Stimulated activated CD8-positive, alpha-beta memory T cell treated with anti-CD3 and anti-CD28 coated beads, Interleukin-7, amount 100 ng/mL, for 24 hours (primary cell): ENCODE data around the gene STXBP6.

Source experiments
- DNase-seq: peaks from one replicate; pipeline ENCODE4 v3.0.0-alpha.2; 2020; ENCODE audit warnings: low read depth

The STXBP6 gene

GRCh38 chr14:25052385-25052784, 2.4 kb upstream of the STXBP6 start:
- DNase-seq, result no peak

GRCh38 chr14:25050269-25051150, 563 bp upstream of the STXBP6 start:
- DNase-seq, result no peak

- DNase-seq, result no peak
These were observed 817 bp downstream of the STXBP6 start for GRCh38 chr14:25049093-25049567.

GRCh38 chr14:25048170-25049016, 1.6 kb downstream of the STXBP6 start:
- no peak for DNase-seq

GRCh38 chr14:25046301-25046943, 3.5 kb downstream of the STXBP6 start:
- DNase-seq, result no peak

DNA sequence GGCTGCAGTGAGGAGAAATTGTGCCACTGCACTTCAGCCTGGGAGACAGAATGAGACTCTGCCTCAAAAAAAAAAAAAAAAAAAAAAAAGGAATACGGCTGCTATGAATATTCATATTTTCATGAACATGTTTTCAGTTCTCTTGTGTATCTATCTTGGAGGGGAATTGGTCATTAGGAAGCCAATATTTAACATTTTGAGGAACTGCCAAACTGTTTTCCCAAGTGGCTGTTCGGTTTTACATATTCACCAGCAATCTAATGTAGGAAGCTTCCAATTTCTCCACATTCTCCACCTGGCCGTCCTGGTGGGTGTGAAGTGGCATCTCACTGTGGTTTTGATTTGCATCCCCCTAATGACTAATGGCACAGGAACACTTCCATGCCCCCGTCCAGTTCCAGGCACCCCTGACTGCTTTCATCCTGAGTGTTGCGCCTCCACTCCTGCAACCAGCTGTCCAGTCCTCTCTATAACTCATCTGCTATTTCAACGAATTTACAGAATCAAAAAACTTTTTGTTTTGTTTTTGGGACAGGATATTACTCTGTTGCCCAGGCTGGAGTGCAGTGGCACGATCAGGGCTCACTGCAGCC, 5.7 kb downstream of the STXBP6 start:
- no peak for DNase-seq

DNA sequence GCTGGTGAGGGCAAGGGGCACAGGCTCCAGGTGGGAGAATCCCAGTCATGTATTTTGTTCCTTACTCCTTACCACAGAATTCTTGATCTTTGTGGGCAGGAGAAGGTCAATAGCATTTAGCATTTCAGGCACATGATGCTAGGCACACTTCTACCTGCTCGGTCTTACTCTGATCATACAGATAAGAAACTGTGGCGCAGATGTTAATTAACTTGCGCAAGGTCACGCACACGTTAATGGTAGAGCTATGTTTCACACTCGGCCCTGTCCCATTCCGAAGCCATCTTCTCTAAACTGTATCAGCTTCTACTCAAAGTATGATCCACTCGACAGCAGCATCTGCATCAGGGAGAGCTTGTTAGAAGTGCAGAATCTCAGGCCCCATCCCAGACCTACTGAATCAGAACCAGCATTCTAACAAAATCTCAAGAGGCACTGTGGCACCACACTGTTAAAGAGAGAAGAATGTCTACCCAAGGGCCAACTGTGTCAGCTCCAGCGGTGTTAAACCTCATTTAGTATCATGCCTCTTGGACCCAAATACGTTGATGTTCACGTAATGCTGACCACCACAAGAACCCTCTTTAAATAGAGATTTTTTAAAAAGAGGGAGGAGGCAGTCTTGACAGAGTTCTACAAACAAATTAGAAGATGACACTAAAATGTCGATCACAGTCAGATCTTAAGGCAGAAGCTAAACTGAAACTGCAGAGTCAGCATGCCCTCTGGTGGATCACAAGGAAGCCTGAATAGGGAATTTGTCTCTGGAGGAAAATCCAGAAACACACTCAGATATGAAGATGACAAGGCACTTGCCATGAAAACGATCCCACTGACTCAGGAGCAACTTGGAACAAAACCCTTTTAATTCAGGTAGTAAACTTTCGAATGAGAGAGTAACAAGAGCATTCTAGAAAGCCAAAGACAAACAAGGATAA, 7.3 kb downstream of the STXBP6 start:
- DNase-seq, result no peak

GRCh38 chr14:25041898-25042297, 8.0 kb downstream of the STXBP6 start:
- no peak for DNase-seq

DNA sequence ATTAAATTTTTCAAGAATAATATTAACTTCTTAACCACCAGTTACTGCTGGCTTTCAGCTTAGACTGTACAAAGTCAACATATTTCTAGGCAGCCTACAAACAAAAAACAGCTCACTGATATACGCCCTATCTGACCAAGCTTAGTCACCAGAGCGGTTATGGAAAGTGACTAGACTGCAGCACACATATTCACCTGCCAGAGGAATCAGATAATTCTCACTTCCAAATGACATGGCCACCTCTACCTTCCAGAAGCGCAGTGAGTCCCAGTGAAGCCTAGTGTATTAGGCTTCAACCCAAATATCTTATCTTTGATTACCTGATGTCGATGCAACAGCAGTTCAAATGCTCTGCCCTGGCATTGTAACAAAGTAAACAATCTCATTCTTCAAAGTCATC, 8.5 kb downstream of the STXBP6 start:
- DNase-seq, result no peak

DNA sequence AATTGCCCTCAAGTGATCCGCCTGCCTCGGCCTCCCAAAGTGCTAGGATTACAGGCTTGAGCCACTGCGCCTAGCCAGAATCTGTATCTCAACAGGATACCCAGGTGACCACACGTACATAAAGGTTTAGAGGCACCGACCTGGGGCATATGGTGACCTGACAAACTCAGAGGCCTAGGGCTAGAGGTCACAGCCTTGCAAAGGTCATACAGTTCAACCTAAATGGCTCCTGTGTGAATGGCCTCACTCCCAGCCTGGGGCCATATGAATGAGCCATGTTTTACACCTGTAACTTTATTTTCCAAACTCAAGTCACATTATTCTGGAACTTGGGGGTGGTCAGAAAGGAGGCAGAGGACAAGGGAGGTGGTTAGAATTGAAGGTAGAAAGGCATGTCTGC, 10.0 kb downstream of the STXBP6 start:
- no peak for DNase-seq

GRCh38 chr14:25038044-25038668, 11.8 kb downstream of the STXBP6 start:
- DNase-seq, result no peak

- no peak for DNase-seq
These were observed 12.9 kb downstream of the STXBP6 start for GRCh38 chr14:25037032-25037431.

GRCh38 chr14:25034803-25035681, 14.9 kb downstream of the STXBP6 start:
- DNase-seq, result no peak

GRCh38 chr14:25033358-25033757, 16.6 kb downstream of the STXBP6 start:
- no peak for DNase-seq

DNA sequence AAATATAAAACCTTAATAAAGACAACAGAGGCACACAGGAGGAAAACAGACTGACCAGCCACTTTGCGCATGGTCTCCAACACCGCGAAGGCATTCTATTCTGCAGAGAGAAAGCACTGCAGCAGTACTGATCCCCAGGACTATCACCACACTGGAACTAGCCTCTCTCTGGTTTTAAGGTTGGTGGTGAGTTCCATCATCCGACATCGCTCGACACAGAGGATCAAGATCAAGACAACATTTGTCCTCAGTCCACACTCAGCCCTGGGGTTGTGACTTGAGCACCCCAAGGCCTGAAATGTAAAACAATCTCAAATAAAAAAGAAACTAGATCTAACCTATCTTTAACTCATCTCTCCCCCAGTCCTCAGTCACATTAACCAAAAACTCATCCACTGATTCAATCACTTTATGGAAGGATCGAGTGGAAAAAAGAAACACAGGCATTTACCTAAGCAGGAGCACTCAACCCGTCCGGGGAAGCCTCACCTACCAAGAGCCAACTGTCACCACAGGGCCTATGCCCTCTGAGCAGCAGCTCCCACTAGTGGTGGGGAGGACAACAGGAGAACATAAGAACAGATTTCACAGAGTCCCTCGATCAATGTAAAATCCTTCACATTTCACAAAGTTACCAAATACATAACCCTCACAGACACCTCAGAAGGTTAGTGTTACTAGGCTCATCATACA, 17.7 kb downstream of the STXBP6 start:
- no peak for DNase-seq

GRCh38 chr14:25026476-25027137, 23.3 kb downstream of the STXBP6 start:
- no peak for DNase-seq

DNA sequence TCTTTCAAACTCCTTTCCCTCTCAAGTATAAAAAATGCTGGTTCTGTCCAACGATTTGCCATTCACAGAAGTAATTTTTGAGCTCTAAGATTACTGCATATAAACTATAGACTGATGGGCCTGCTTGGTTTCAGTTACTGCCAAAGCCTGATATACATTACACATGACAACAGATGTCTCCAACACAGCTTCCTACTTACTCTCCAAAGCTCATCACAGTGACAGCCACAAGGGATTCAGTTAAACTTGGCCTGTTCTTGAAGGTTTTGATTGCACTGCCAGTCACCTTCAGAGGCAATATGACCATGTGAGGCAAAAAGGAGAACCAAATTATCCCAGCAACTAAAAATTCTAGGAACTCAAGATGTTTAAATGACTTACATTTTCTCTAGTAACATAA, 30.1 kb downstream of the STXBP6 start:
- no peak for DNase-seq

DNA sequence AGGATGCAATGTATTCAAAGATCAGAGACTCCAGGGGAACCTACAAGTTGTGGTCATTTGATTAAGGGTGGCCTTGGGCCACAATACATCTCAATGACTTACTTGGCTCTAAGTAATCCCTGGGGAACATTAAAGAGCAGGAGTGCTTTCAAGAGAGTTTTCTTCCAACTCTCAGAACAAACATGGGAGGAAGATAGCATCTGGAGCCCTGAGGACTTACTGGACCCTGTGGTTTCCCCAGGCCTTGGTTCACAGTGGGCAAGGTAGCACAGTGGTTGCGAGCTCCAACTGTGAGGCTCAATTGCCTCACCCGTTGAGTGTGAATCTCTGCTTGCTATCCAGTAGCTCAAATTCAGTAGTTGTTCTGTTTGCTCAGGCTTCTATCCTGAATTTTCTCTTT, 32.4 kb downstream of the STXBP6 start:
- no peak for DNase-seq
